IMR-90 (cell line): ENCODE data around the gene FBRSL1. TPM values are rescaled to one million over a fixed set of nuclear protein-coding genes. Genes with fewer than 3 reads are reported as not detected.

Source experiments
- ATAC-seq: fragments of 200-7000 bp; cut with Tn5 transposase; 2 replicates; pipeline ENCODE4 v1.9.1; 2020; ENCODE audit warnings: low read depth, mild to moderate bottlenecking, moderate library complexity
- BruUV-seq: library from RNA; stranded (reverse); fragments of 400-500 nt; replicated peaks from 2 replicates; lab custom pipeline; 2021; lab: Mats Ljungman, UMichigan
- CTCF ChIA-PET: fragments of 300-600 bp; formaldehyde crosslinking; extraction: SDS; loops from one replicate; lab custom pipeline; 2021; ENCODE audit warnings: antibody characterized with exemption; lab: Yijun Ruan, JAX
- POLR2A ChIA-PET: fragments of 300-600 bp; sonication (Branson Sonifier 250); formaldehyde crosslinking; loops from one replicate; lab custom pipeline; 2022; ENCODE audit warnings: antibody characterized with exemption; ENCODE audit not compliant: unreplicated experiment; lab: Charles Lee
- DNase-seq: peaks from one replicate; pipeline ENCODE4 v3.0.0; 2013
- H2AFZ ChIP-seq: replicated peaks from 2 replicates; pipeline ENCODE3; 2013; ENCODE audit warnings: low read length, mild to moderate bottlenecking; ENCODE audit not compliant: poor library complexity
- H2AK5ac ChIP-seq: 2 replicates; pipeline ENCODE4 v1.6.1; 2013; ENCODE audit warnings: low read depth, low read length, inconsistent platforms
- H2AK9ac ChIP-seq: replicated peaks from 2 replicates; pipeline ENCODE3; 2013; ENCODE audit warnings: mild to moderate bottlenecking, low read depth, low read length, moderate library complexity; ENCODE audit not compliant: poor library complexity
- H2BK120ac ChIP-seq: 2 replicates; pipeline ENCODE4 v1.6.1; 2013; ENCODE audit warnings: low read depth, low read length, inconsistent platforms
- H2BK15ac ChIP-seq: 3 replicates; pipeline ENCODE4 v1.6.1; 2013; ENCODE audit warnings: low read depth, low read length, inconsistent platforms
- H2BK20ac ChIP-seq: 2 replicates; pipeline ENCODE4 v1.6.1; 2013; ENCODE audit warnings: low read depth, mild to moderate bottlenecking, inconsistent platforms, low read length, moderate library complexity
- H2BK5ac ChIP-seq: 2 replicates; pipeline ENCODE4 v1.6.1; 2013; ENCODE audit warnings: mild to moderate bottlenecking, low read depth, low read length, inconsistent platforms; ENCODE audit not compliant: poor library complexity, severe bottlenecking
- H3K14ac ChIP-seq: replicated peaks from 2 replicates; pipeline ENCODE4 v1.6.1; 2013; ENCODE audit warnings: low read depth, low read length, inconsistent platforms
- H3K18ac ChIP-seq: 2 replicates; pipeline ENCODE4 v1.6.1; 2013; ENCODE audit warnings: low read depth, low read length, control low read depth
- H3K23ac ChIP-seq: 2 replicates; pipeline ENCODE4 v1.6.1; 2013; ENCODE audit warnings: low read depth, low read length, inconsistent platforms
- H3K27ac ChIP-seq: 2 replicates; pipeline ENCODE4 v1.5.1; 2013; ENCODE audit warnings: mild to moderate bottlenecking, control low read depth, low read length; ENCODE audit not compliant: insufficient read depth
- H3K27me3 ChIP-seq: 2 replicates; pipeline ENCODE4 v1.6.1; 2013; ENCODE audit warnings: low read length; ENCODE audit not compliant: control insufficient read depth, insufficient read depth
- H3K36me3 ChIP-seq: 2 replicates; pipeline ENCODE4 v1.6.1; 2013; ENCODE audit warnings: low read length, mixed read lengths; ENCODE audit not compliant: control insufficient read depth, insufficient read depth
- H3K4ac ChIP-seq: 2 replicates; pipeline ENCODE4 v1.6.1; 2013; ENCODE audit warnings: low read depth, low read length, inconsistent platforms
- H3K4me1 ChIP-seq: 2 replicates; pipeline ENCODE4 v1.6.1; 2013; ENCODE audit warnings: low read length, mixed read lengths; ENCODE audit not compliant: control insufficient read depth, insufficient read depth
- H3K4me2 ChIP-seq: 2 replicates; pipeline ENCODE4 v1.6.1; 2013; ENCODE audit warnings: low read depth, mild to moderate bottlenecking, control low read depth, low read length, moderate library complexity
- H3K4me3 ChIP-seq: 2 replicates; pipeline ENCODE4 v1.5.1; 2013; ENCODE audit warnings: low read depth, mild to moderate bottlenecking, control low read depth, low read length, moderate library complexity; ENCODE audit not compliant: insufficient read depth
- H3K56ac ChIP-seq: 2 replicates; pipeline ENCODE4 v1.6.1; 2013; ENCODE audit warnings: low read length, inconsistent platforms; ENCODE audit not compliant: insufficient read depth; ENCODE audit errors: extremely low read depth
- H3K79me1 ChIP-seq, 2 experiments: 2 replicates each; pipeline ENCODE4 v1.6.1; 2013; ENCODE audit warnings: low read length in 2 of 2, inconsistent platforms in 1 of 2, low read depth in 1 of 2
- H3K9ac ChIP-seq: 2 replicates; pipeline ENCODE4 v1.6.1; 2013; ENCODE audit warnings: low read depth, low read length, control low read depth
- H3K9me1 ChIP-seq: 2 replicates; pipeline ENCODE4 v1.6.1; 2013; ENCODE audit warnings: low read length, inconsistent platforms; ENCODE audit not compliant: insufficient read depth
- H3K9me3 ChIP-seq: 2 replicates; pipeline ENCODE4 v1.6.1; 2013; ENCODE audit warnings: low read length; ENCODE audit not compliant: control insufficient read depth, insufficient read depth
- H4K20me1 ChIP-seq: 2 replicates; pipeline ENCODE4 v1.6.1; 2013; ENCODE audit warnings: low read length, inconsistent platforms; ENCODE audit not compliant: insufficient read depth
- H4K5ac ChIP-seq: 2 replicates; pipeline ENCODE4 v1.6.1; 2013; ENCODE audit warnings: mild to moderate bottlenecking, low read depth, low read length, control low read depth
- H4K8ac ChIP-seq, 2 experiments: 2 replicates each; pipeline ENCODE4 v1.6.1; 2013; ENCODE audit warnings: low read depth in 2 of 2, low read length in 2 of 2, control low read depth in 1 of 2, inconsistent platforms in 1 of 2
- H4K91ac ChIP-seq: 2 replicates; pipeline ENCODE4 v1.6.1; 2013; ENCODE audit warnings: low read depth, low read length, inconsistent platforms; ENCODE audit not compliant: insufficient read depth
- CHD1 ChIP-seq: IDR thresholded peaks from 2 replicates; pipeline ENCODE4 v1.6.1; 2012; ENCODE audit warnings: low read depth, low read length, improper control_type of control experiment
- MAFK ChIP-seq: IDR thresholded peaks from 2 replicates; pipeline ENCODE4 v1.6.1; 2012; ENCODE audit warnings: low read depth, low read length, improper control_type of control experiment
- MAZ ChIP-seq: IDR thresholded peaks from 2 replicates; pipeline ENCODE4 v1.6.1; 2012; ENCODE audit warnings: low read depth, mild to moderate bottlenecking, low read length, improper control_type of control experiment, moderate library complexity, borderline replicate concordance
- SMC3 ChIP-seq: fragments of 150-350 bp; IDR thresholded peaks from 2 replicates; pipeline ENCODE4 v1.6.1; 2016; ENCODE audit warnings: low read depth, mild to moderate bottlenecking, antibody characterized with exemption, low read length, moderate library complexity
- WGBS, 2 experiments: methylation state at CpG; one replicate each; pipeline versions ENCODE4 v1.1.5 to v1.1.7; 2013; ENCODE audit warnings: missing lambda C conversion rate in 2 of 2; ENCODE audit not compliant: insufficient read length in 1 of 2; ENCODE audit errors: extremely low coverage in 2 of 2; 5-methylcytosine and 5-hydroxymethylcytosine counted together
- dilution Hi-C: fragments of 300-500 bp; cut with HindIII; formaldehyde crosslinking; loops from one replicate; pipeline ENCODE4 v1.14.3; 2018; ENCODE audit warnings: low sequenced_read_pairs; ENCODE audit not compliant: unreplicated experiment
- in situ Hi-C: fragments of 300-500 bp; cut with MboI; formaldehyde crosslinking; loops from 3 replicates; pipeline ENCODE4 v1.14.3; 2019; ENCODE audit warnings: low sequenced_read_pairs, inconsistent platforms, mixed read lengths
- intact Hi-C: fragments of 100-400 bp; cut with micrococcal nuclease; formaldehyde crosslinking; loops from 2 replicates; pipeline ENCODE4 v1.10.0; 2022
- polyA plus RNA-seq, 3 experiments: library from polyadenylated mRNA; depleted of rRNA; stranded (reverse); fragments of >200 nt; gene quantifications; 2 replicates each; pipeline ENCODE4 v1.2.3, GENCODE V29; 2012; ENCODE audit warnings: low replicate concordance in 1 of 3
- total RNA-seq: library from RNA; depleted of rRNA; stranded (reverse); fragments of >200 nt; gene quantifications from 2 replicates; pipeline ENCODE4 v1.2.3, GENCODE V29; 2012

Gene FBRSL1
- total and polyA plus RNA-seq, 2 of the 4 experiments (the other 2 are of a cell fraction), result 0.36 to 10.8 TPM

DNA sequence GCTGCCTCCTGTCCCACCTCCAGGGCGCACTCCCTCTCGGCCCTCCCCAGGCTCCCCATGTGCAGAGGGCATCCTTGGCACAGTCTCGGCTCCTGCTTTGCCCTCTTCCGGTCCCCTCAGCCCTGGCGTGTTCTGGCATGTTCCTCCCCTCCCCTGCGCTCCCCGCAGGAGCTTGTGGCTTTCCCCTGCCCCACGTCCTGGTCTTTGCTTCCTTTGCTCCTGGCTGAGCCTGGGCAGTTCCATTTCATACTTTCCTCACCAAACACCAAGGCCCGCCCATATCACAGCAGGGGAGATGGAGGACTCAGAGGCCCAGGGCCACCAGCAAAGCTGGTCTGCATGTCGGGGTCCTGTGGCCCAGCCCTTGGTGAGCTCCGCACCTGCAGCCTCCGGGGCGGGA lies 56.0 kb downstream of the FBRSL1 start:
- no TSS peak for BruUV-seq
- no peak for TF ChIP-seq CHD1
- no peak for TF ChIP-seq SMC3
- no peak for TF ChIP-seq MAZ
- no peak for TF ChIP-seq MAFK
- no peak overlapping the region for H3K27ac ChIP-seq
- 90% methylated on average over 12 of the region's 13 CpGs; no CpG with 5 or more reads in 1 of the 2 experiments for WGBS, 2 experiments
- H2BK20ac ChIP-seq, result no peak overlapping the region
- H3K4me3 ChIP-seq, result no peak overlapping the region
- intact Hi-C loops (no loop called here), dilution Hi-C loops (no loop called here), in situ Hi-C loops (no loop called here)
- peaks cover 5% of the 10 kb centered on the region; the same call in 1 of the 2 replicates for H3K9me1 ChIP-seq
- H3K4ac ChIP-seq, result no peak overlapping the region
- H3K56ac ChIP-seq, result no peak overlapping the region
- H2BK15ac ChIP-seq, result no peak overlapping the region
- POLR2A ChIA-PET, result no interaction called here
- no peak overlapping the region for H3K4me2 ChIP-seq
- H3K36me3 ChIP-seq, result peaks cover 5% of the 10 kb centered on the region
- H3K18ac ChIP-seq, result no peak overlapping the region
- H2AK9ac ChIP-seq, result no peak overlapping the region
- CTCF ChIA-PET, result no interaction called here
- no peak overlapping the region for H4K8ac ChIP-seq
- no peak overlapping the region for H3K9ac ChIP-seq
- H3K14ac ChIP-seq, result no peak overlapping the region
- no peak for DNase-seq
- H3K79me1 ChIP-seq, result peaks cover 0 to 3% of the 10 kb centered on the region in 2 experiments; a peak in 1 of 4 replicates
- H3K23ac ChIP-seq, result no peak overlapping the region
- no peak for ATAC-seq
- H3K4me1 ChIP-seq, result no peaks in the 10 kb centered on the region
- no peak overlapping the region for H2AFZ ChIP-seq
- H4K5ac ChIP-seq, result no peak overlapping the region
- H2BK5ac ChIP-seq, result no peak overlapping the region
- no peak overlapping the region for H4K91ac ChIP-seq
- H4K20me1 ChIP-seq, result peaks cover 12% of the 10 kb centered on the region
- H3K27me3 ChIP-seq, result no peaks in the 10 kb centered on the region
- no peaks in the 10 kb centered on the region for H3K9me3 ChIP-seq
- H2AK5ac ChIP-seq, result no peak overlapping the region
- H2BK120ac ChIP-seq, result no peak overlapping the region
